Measurements from ENCODE around the gene KLHDC8A. TPM values are rescaled to one million over a fixed set of nuclear protein-coding genes. Genes with fewer than 3 reads are reported as not detected.

The KLHDC8A gene
- total RNA-seq, 1 donor from 2014 or later, result not detected

DNA sequence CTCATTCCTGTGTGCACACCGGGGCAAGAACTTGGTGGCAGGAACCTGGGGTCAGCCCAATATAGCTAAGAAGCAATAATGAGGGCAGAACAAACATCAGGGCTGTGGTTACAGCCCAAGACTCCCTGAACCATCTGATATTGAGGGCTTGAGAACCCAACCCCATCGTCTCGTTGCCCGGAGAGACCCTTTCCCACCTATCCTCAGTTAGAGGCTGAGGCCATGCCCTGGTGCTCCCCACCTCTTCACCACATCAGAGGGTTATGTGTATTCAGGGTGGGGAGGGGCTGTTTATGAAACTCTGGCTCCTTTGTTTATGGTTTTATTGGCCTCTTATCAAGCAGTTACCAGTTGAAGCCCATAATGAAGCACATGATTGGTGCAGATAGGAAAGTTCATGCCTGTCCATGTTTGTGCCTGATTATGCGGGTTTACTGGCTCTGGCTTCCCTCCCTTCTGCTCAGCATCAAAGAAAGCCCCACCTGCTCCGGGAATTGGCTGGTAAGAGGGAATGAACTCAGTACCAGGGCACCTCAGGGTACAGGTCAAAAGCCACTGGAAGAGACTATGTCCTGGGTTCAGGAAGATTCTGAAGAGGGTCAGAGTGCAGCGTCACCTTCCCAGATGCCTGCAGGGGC is 49.7 kb downstream of the KLHDC8A start:
- H3K27ac ChIP-seq, result no peak overlapping the region
- peaks cover 0 to 3% of the 10 kb centered on the region in 2 donors for H3K36me3 ChIP-seq

DNA sequence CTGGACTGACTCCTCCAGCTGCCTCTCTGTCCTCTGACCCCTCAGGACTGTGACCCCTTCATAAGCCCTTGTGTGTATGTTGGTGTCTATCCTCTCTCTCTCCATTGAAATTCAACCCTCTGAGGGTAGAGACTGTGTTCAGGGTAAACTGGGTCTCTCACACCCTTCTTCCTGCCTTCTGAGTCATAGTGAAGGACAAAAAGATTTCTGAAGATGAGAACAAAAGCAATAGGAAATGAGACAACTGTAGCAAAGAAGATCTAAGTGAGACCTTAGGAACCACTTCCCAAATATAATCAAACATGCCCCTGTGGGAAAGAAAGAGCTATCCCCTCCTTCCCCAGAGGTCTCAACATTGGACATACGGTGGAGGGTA is 52.0 kb downstream of the KLHDC8A start:
- Histone ChIP-seq H3K9me3 (no peaks in the 10 kb centered on the region), H3K36me3 (peaks cover 0 to 3% of the 10 kb centered on the region in 2 donors), H3K4me3 (no peak overlapping the region), H3K27ac (no peak overlapping the region), H3K4me1 (peaks cover 0 to 6% of the 10 kb centered on the region in 2 donors), H3K27me3 (no peaks in the 10 kb centered on the region)
- intact Hi-C loops (cut with DNase I), result no loop called here
- TF ChIP-seq, protein P1, sequence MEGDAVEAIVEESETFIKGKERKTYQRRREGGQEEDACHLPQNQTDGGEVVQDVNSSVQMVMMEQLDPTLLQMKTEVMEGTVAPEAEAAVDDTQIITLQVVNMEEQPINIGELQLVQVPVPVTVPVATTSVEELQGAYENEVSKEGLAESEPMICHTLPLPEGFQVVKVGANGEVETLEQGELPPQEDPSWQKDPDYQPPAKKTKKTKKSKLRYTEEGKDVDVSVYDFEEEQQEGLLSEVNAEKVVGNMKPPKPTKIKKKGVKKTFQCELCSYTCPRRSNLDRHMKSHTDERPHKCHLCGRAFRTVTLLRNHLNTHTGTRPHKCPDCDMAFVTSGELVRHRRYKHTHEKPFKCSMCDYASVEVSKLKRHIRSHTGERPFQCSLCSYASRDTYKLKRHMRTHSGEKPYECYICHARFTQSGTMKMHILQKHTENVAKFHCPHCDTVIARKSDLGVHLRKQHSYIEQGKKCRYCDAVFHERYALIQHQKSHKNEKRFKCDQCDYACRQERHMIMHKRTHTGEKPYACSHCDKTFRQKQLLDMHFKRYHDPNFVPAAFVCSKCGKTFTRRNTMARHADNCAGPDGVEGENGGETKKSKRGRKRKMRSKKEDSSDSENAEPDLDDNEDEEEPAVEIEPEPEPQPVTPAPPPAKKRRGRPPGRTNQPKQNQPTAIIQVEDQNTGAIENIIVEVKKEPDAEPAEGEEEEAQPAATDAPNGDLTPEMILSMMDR (IDR thresholded peaks at IDR 0.05), result no peak
- no peak for DNase-seq (ENCODE audit: low spot score in 2 of 2)

More for the DNA sequence above, 49.7 kb downstream of the KLHDC8A start:
- H3K27me3 ChIP-seq, result no peaks in the 10 kb centered on the region
- no peaks in the 10 kb centered on the region for H3K4me1 ChIP-seq
- TF ChIP-seq, protein P1 (IDR thresholded peaks at IDR 0.05), result no peak
- no peak overlapping the region for H3K4me3 ChIP-seq
- DNase-seq (ENCODE audit: low spot score in 2 of 2), result no peak
- intact Hi-C loops (cut with DNase I), result no loop called here
- H3K9me3 ChIP-seq, result no peaks in the 10 kb centered on the region

DNA sequence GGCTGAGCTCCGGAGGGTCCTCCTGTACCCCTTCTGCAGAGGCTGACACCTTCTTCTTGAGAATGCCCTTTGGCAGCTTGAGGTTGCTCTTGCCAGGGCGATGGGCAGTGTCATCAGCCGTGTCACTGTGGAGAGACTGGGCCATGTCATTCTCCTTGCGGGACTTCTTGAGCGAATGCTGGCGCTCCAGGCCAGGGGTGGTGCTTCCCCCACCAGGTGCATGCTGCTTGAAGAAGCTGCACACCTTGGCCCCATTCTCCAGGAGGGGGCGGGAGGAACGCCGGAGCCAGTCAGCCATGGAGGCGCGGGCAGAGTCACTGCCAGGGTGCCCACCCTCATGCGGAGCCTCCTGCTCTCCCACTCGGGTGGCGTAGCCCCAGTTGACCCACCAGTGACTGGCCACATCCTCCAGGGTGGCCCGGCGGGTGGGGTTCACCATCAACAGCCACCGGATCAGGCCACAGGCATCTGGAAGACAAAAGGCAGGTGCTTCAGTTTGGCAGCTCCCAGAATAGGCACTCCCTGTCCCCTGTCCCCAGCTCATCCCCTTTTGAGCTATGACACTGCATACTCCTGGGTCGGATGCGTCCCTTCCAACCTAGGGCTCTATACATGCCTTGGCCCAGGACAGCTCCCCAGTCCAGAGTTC is 52.6 kb downstream of the KLHDC8A start:
- Histone ChIP-seq H3K36me3 (peaks cover 0 to 3% of the 10 kb centered on the region in 2 donors), H3K27me3 (no peaks in the 10 kb centered on the region), H3K27ac (no peak overlapping the region), H3K4me1 (peaks cover 0 to 6% of the 10 kb centered on the region in 2 donors), H3K9me3 (no peaks in the 10 kb centered on the region), H3K4me3 (no peak overlapping the region)
- TF ChIP-seq, protein P1 (IDR thresholded peaks at IDR 0.05), result no peak
- no peak for DNase-seq (ENCODE audit: low spot score in 2 of 2)
- intact Hi-C loops (cut with DNase I), result no loop called here

DNA sequence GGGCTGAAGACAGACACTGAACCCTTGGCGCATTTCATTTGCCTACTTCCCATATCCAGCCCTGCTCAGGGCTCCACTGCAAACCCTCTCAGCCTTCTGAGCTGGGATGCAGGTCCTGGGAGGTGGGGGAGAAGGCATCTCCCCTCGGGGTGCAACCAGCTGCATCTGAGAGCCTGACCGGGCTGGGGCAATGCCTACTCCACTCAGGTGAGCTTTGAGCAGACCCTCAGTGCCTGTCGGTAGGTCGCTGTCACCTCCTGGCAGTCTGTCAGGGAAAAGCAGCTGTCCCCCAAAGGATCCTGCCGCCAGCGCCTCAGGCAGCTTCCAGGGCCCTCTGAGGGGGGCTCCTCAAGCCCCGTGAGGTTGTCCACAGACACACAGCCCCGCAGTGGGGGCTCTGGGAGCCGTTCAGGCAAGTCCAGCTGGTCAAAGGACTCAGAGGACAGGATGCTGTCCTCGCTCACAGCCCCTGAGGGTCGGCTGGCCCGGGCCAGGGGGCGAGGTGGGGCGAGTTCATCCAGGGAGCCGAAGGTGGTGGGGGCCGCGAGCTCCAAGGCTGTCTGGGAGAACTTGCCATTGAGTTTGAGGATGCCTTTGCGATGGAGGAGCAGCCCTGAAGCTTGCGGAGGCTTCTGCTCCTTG is 53.4 kb downstream of the KLHDC8A start:
- H3K27ac ChIP-seq, result no peak overlapping the region
- TF ChIP-seq, protein P1 (IDR thresholded peaks at IDR 0.05), result no peak
- H3K9me3 ChIP-seq, result no peaks in the 10 kb centered on the region
- H3K27me3 ChIP-seq, result no peaks in the 10 kb centered on the region
- peaks cover 0 to 3% of the 10 kb centered on the region in 2 donors for H3K36me3 ChIP-seq
- no peak for DNase-seq (ENCODE audit: low spot score in 2 of 2)
- H3K4me3 ChIP-seq, result no peak overlapping the region
- peaks cover 0 to 6% of the 10 kb centered on the region in 2 donors for H3K4me1 ChIP-seq
- intact Hi-C loops (cut with DNase I), result no loop called here

DNA sequence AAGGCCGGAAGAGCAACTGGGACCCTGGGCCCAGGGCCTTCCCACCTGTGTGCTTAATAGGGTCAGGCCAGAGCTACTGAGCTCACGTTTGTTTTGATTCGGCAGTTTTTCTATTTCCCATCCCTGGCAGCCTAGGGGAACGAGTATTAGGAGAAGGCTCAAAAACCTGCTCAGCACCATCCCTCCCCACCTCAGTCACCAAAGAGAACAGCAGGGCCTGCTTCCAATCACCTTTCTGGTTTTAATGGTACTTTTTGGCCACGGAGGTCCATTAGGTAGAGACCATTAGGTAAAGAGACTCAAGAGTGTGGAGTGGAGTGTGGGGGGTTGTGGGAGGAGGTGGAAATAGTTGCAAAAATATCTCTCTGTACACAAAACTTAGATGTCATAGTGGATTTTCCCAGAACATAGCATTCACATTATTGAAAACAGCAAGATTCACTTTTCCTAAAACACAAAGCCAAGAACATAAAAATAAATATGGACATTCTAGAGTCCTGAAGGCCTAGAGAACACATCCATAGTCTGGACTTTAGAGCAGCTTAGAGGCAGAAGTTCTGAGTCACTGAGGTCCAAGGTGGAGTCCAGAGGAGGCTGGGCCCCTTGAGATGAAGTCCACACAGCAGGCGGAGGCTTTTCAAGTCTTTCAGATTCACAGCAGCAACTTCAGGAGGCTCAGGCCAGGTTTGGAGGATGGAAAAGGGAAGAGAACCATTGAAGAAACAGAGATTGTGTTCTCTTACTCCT is 54.7 kb downstream of the KLHDC8A start:
- DNase-seq (ENCODE audit: low spot score in 2 of 2), result no peak
- Histone ChIP-seq H3K36me3 (no peaks in the 10 kb centered on the region), H3K4me1 (peaks cover 0 to 6% of the 10 kb centered on the region in 2 donors), H3K9me3 (no peaks in the 10 kb centered on the region), H3K4me3 (no peak overlapping the region), H3K27ac (peak overlapping the region in 1 of 2 donors; percentile 10), H3K27me3 (no peaks in the 10 kb centered on the region)
- TF ChIP-seq, protein P1 (IDR thresholded peaks at IDR 0.05), result no peak
- intact Hi-C loops (cut with DNase I), result no loop called here

All from ascending aorta (tissue), 2 donors.